GM23338 (cell line): Measurements from ENCODE around the gene TMEM51. TPM values are rescaled to one million over a fixed set of nuclear protein-coding genes. Genes with fewer than 3 reads are reported as not detected.

Source experiments
- ATAC-seq: fragments of 200-7000 bp; cut with Tn5 transposase; 3 replicates; pipeline ENCODE4 v1.9.1; 2020
- DNase-seq: peaks from one replicate; pipeline ENCODE4 v3.0.0-alpha.2; 2015; ENCODE audit warnings: low spot score
- H2AFZ ChIP-seq: fragments of 200-600 bp; sonication (generic); 2 replicates; pipeline ENCODE4 v1.8.0; 2016; ENCODE audit warnings: antibody characterized with exemption, mild to moderate bottlenecking, moderate library complexity
- H3F3A ChIP-seq: fragments of 200-600 bp; sonication (generic); replicated peaks from 2 replicates; pipeline ENCODE4 v1.8.0; 2017; ENCODE audit warnings: antibody characterized with exemption, mixed run types, low read depth
- H3K27ac ChIP-seq: fragments of 200-600 bp; sonication (generic); 2 replicates; pipeline ENCODE4 v1.6.1; 2016; ENCODE audit warnings: low read depth
- H3K27me3 ChIP-seq: fragments of 200-600 bp; sonication (generic); 2 replicates; pipeline ENCODE4 v1.8.0; 2016; ENCODE audit warnings: mild to moderate bottlenecking, mixed run types, moderate library complexity; ENCODE audit not compliant: insufficient read depth
- H3K36me3 ChIP-seq: fragments of 200-600 bp; sonication (generic); 2 replicates; pipeline ENCODE4 v1.8.0; 2016; ENCODE audit warnings: mild to moderate bottlenecking; ENCODE audit not compliant: insufficient read depth
- H3K4me1 ChIP-seq: fragments of 200-600 bp; sonication (generic); 2 replicates; pipeline ENCODE4 v1.8.0; 2016; ENCODE audit warnings: mild to moderate bottlenecking, moderate library complexity; ENCODE audit not compliant: insufficient read depth
- H3K4me2 ChIP-seq: fragments of 200-600 bp; sonication (generic); 2 replicates; pipeline ENCODE4 v1.7.1; 2017; ENCODE audit warnings: mixed run types
- H3K4me3 ChIP-seq: fragments of 200-600 bp; sonication (generic); 2 replicates; pipeline ENCODE4 v1.6.1; 2016; ENCODE audit warnings: mixed run types
- H3K79me2 ChIP-seq: fragments of 200-600 bp; sonication (generic); replicated peaks from 2 replicates; pipeline ENCODE4 v1.8.0; 2017; ENCODE audit warnings: mild to moderate bottlenecking; ENCODE audit not compliant: insufficient read depth
- H3K9me2 ChIP-seq: fragments of 200-600 bp; sonication (generic); 2 replicates; pipeline ENCODE4 v1.8.0; 2017; ENCODE audit not compliant: insufficient read depth
- H4K20me1 ChIP-seq: fragments of 200-600 bp; sonication (generic); replicated peaks from 2 replicates; pipeline ENCODE4 v1.8.0; 2017; ENCODE audit warnings: mild to moderate bottlenecking; ENCODE audit not compliant: insufficient read depth
- H3K27ac Mint-ChIP-seq: 2 replicates; pipeline ENCODE4 v1.8.0; 2020; ENCODE audit warnings: inconsistent platforms, mild to moderate bottlenecking, moderate library complexity, mixed read lengths
- H3K27me3 Mint-ChIP-seq: 3 replicates; pipeline ENCODE4 v1.8.0; 2022; ENCODE audit warnings: low read depth, mild to moderate bottlenecking, moderate library complexity, mixed read lengths, inconsistent platforms; ENCODE audit not compliant: insufficient read depth, poor library complexity
- H3K36me3 Mint-ChIP-seq: 3 replicates; pipeline ENCODE4 v1.8.0; 2021; ENCODE audit warnings: low read depth, mild to moderate bottlenecking, inconsistent platforms, moderate library complexity, mixed read lengths
- H3K4me1 Mint-ChIP-seq: 3 replicates; pipeline ENCODE4 v1.8.0; 2020; ENCODE audit warnings: mild to moderate bottlenecking, inconsistent platforms, mixed read lengths
- H3K4me3 Mint-ChIP-seq: 3 replicates; pipeline ENCODE4 v1.8.0; 2021; ENCODE audit warnings: moderate library complexity, mild to moderate bottlenecking, inconsistent platforms, mixed read lengths
- H3K9me3 Mint-ChIP-seq: 3 replicates; pipeline ENCODE4 v1.8.0; 2020; ENCODE audit warnings: moderate library complexity, mild to moderate bottlenecking, inconsistent platforms, mixed read lengths
- CREB1 ChIP-seq: fragments of 250-450 bp; sonication (Bioruptor Pico); IDR thresholded peaks from 2 replicates; pipeline ENCODE4 v1.5.0; 2020; ENCODE audit warnings: low read depth, mild to moderate bottlenecking, moderate library complexity
- REST ChIP-seq: IDR thresholded peaks from one replicate; pipeline ENCODE4 v1.6.1; 2018; ENCODE audit warnings: antibody characterized with exemption; ENCODE audit not compliant: unreplicated experiment
- ZNF114 ChIP-seq: fragments of 250-450 bp; sonication (Bioruptor Pico); IDR thresholded peaks from 2 replicates; pipeline ENCODE4 v1.5.0; 2020; ENCODE audit warnings: mild to moderate bottlenecking, moderate library complexity
- ZNF331 ChIP-seq: fragments of 250-450 bp; sonication (Bioruptor Pico); IDR thresholded peaks from 2 replicates; pipeline ENCODE4 v1.5.0; 2020; ENCODE audit warnings: low read depth, mild to moderate bottlenecking, moderate library complexity
- polyA plus RNA-seq: library from polyadenylated mRNA; unstranded; fragments of >200 nt; fragmentation: Nextera tagmentation; extraction: Ambion mirVana; gene quantifications from 2 replicates; pipeline ENCODE4 v1.2.1, GENCODE V29; 2016
- total RNA-seq: library from RNA; depleted of rRNA; stranded (reverse); fragments of >200 nt; shearing (Covaris generic); gene quantifications from 2 replicates; pipeline ENCODE4 v1.2.3, GENCODE V29; 2014
- TF ChIP-seq, protein P1 (sequence below): fragments of 250-450 bp; sonication (Bioruptor Pico); IDR thresholded peaks from 2 replicates; pipeline ENCODE4 v1.5.0; 2020; ENCODE audit warnings: mild to moderate bottlenecking, moderate library complexity

TMEM51 gene
- total and polyA plus RNA-seq, 2 experiments from 2014 or later = 4.0 to 5.2 TPM

- Mint-ChIP-seq H3K27ac (no peak overlapping the region), H3K4me1 (peaks cover 20% of the 10 kb centered on the region), H3K9me3 (peaks cover 19% of the 10 kb centered on the region; the same call in 2 of the 3 replicates), H3K27me3 (peaks cover 9% of the 10 kb centered on the region), H3K4me3 (no peak overlapping the region), H3K36me3 (peaks cover 31% of the 10 kb centered on the region)
- Histone ChIP-seq H3K4me2 (no peak overlapping the region), H3K36me3 (no peaks in the 10 kb centered on the region; the same call in 1 of the 2 replicates), H2AFZ (no peak overlapping the region), H3K79me2 (no peaks in the 10 kb centered on the region), H3F3A (no peaks in the 10 kb centered on the region), H3K27ac (no peak overlapping the region), H3K4me3 (no peak overlapping the region), H3K27me3 (no peaks in the 10 kb centered on the region), H4K20me1 (no peaks in the 10 kb centered on the region), H3K4me1 (no peaks in the 10 kb centered on the region), H3K9me2 (no peaks in the 10 kb centered on the region)
- TF ChIP-seq CREB1 (CRISPR knock-in tag) (no peak), REST (no peak), ZNF331 (CRISPR knock-in tag) (no peak), ZNF114 (CRISPR knock-in tag) (no peak)
- TF ChIP-seq, protein P1, sequence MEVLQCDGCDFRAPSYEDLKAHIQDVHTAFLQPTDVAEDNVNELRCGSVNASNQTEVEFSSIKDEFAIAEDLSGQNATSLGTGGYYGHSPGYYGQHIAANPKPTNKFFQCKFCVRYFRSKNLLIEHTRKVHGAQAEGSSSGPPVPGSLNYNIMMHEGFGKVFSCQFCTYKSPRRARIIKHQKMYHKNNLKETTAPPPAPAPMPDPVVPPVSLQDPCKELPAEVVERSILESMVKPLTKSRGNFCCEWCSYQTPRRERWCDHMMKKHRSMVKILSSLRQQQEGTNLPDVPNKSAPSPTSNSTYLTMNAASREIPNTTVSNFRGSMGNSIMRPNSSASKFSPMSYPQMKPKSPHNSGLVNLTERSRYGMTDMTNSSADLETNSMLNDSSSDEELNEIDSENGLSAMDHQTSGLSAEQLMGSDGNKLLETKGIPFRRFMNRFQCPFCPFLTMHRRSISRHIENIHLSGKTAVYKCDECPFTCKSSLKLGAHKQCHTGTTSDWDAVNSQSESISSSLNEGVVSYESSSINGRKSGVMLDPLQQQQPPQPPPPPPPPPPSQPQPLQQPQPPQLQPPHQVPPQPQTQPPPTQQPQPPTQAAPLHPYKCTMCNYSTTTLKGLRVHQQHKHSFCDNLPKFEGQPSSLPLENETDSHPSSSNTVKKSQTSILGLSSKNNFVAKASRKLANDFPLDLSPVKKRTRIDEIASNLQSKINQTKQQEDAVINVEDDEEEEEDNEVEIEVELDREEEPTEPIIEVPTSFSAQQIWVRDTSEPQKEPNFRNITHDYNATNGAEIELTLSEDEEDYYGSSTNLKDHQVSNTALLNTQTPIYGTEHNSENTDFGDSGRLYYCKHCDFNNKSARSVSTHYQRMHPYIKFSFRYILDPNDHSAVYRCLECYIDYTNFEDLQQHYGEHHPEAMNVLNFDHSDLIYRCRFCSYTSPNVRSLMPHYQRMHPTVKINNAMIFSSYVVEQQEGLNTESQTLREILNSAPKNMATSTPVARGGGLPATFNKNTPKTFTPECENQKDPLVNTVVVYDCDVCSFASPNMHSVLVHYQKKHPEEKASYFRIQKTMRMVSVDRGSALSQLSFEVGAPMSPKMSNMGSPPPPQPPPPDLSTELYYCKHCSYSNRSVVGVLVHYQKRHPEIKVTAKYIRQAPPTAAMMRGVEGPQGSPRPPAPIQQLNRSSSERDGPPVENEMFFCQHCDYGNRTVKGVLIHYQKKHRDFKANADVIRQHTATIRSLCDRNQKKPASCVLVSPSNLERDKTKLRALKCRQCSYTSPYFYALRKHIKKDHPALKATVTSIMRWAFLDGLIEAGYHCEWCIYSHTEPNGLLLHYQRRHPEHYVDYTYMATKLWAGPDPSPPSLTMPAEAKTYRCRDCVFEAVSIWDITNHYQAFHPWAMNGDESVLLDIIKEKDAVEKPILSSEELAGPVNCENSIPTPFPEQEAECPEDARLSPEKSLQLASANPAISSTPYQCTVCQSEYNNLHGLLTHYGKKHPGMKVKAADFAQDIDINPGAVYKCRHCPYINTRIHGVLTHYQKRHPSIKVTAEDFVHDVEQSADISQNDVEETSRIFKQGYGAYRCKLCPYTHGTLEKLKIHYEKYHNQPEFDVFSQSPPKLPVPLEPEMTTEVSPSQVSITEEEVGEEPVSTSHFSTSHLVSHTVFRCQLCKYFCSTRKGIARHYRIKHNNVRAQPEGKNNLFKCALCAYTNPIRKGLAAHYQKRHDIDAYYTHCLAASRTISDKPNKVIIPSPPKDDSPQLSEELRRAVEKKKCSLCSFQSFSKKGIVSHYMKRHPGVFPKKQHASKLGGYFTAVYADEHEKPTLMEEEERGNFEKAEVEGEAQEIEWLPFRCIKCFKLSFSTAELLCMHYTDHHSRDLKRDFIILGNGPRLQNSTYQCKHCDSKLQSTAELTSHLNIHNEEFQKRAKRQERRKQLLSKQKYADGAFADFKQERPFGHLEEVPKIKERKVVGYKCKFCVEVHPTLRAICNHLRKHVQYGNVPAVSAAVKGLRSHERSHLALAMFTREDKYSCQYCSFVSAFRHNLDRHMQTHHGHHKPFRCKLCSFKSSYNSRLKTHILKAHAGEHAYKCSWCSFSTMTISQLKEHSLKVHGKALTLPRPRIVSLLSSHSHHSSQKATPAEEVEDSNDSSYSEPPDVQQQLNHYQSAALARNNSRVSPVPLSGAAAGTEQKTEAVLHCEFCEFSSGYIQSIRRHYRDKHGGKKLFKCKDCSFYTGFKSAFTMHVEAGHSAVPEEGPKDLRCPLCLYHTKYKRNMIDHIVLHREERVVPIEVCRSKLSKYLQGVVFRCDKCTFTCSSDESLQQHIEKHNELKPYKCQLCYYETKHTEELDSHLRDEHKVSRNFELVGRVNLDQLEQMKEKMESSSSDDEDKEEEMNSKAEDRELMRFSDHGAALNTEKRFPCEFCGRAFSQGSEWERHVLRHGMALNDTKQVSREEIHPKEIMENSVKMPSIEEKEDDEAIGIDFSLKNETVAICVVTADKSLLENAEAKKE (CRISPR knock-in tag) = no peak
- ATAC-seq (no peak), DNase-seq (no peak)
Observed at GRCh38 chr1:15217654-15218053, 64.1 kb downstream of the TMEM51 start.
